A549 (cell line): ENCODE data around the gene FHIT.

Source experiments
- CHD2 ChIP-seq: fragments of 150-350 bp; IDR thresholded peaks from 2 replicates; pipeline ENCODE4 v1.6.1; 2014; ENCODE audit warnings: low read length; ENCODE audit not compliant: partially characterized antibody
- EHMT2 ChIP-seq: fragments of 200-600 bp; sonication (generic); IDR thresholded peaks from 2 replicates; pipeline ENCODE4 v1.6.1; 2016; ENCODE audit warnings: antibody characterized with exemption, low read depth, mild to moderate bottlenecking, moderate library complexity
- EP300 ChIP-seq, 2 experiments: fragments of >200 bp; sonication (Bioruptor Twin); formaldehyde crosslinking; IDR thresholded peaks; 2 replicates in 1 of 2; 3 replicates in 1 of 2; pipeline ENCODE4 v1.6.1; 2016 to 2017
- FOXS1 ChIP-seq: fragments of 250-450 bp; sonication (Bioruptor Pico); IDR thresholded peaks from 2 replicates; pipeline ENCODE4 v1.5.0; 2020; ENCODE audit warnings: mild to moderate bottlenecking, moderate library complexity
- JUN ChIP-seq, 2 experiments: fragments of >200 bp; sonication (Bioruptor Twin); formaldehyde crosslinking; IDR thresholded peaks; 2 replicates in 1 of 2; 3 replicates in 1 of 2; pipeline ENCODE4 v1.6.1; 2016 to 2017
- MYC ChIP-seq: IDR thresholded peaks from 2 replicates; pipeline ENCODE4 v1.6.1; 2012; ENCODE audit warnings: mild to moderate bottlenecking, inconsistent platforms, low read length, improper control_type of control experiment, borderline replicate concordance
- NR3C1 ChIP-seq: fragments of >200 bp; sonication (Bioruptor Twin); formaldehyde crosslinking; IDR thresholded peaks from 3 replicates; pipeline ENCODE4 v1.6.1; 2017
- POLR2A ChIP-seq: IDR thresholded peaks from 2 replicates; pipeline ENCODE4 v1.6.1; 2012; ENCODE audit warnings: mild to moderate bottlenecking, low read length
- POLR2AphosphoS2 ChIP-seq: conservative IDR thresholded peaks from 2 replicates; pipeline ENCODE4 v1.6.1; 2012; ENCODE audit warnings: low read length, improper control_type of control experiment, inconsistent platforms
- TF ChIP-seq, protein P1 (sequence below): IDR thresholded peaks from 2 replicates; pipeline ENCODE4 v1.6.1; 2012
- TF ChIP-seq, protein P2 (sequence below): fragments of 150-350 bp; IDR thresholded peaks from 2 replicates; pipeline ENCODE4 v1.6.1; 2014; ENCODE audit warnings: low read depth, mild to moderate bottlenecking, low read length
- TF ChIP-seq, protein P3 (sequence below): fragments of 450-650 bp; IDR thresholded peaks from 2 replicates; pipeline ENCODE4 v1.6.1; 2014; ENCODE audit warnings: antibody characterized with exemption

DNA sequence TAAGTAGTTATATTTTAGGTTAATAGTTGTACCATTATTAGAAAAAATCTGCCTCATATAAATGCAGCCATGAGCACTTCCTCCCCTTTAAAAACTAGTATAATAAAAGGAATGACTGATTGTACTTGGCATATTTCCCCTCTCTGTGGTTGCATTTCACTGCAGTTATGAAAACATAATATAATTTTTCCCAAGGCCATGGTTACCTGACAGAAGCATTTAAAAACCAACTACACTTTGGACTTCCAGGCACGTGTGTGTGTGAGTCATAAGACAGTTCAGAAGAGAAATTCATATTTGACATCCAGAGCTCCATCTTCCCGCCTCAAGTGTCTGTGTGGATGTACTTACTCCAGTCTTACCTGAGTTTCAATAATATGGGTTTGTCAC lies 1373.2 kb downstream of the FHIT start:
- TF ChIP-seq MYC (no peak), FOXS1 (no peak), POLR2AphosphoS2 (no peak), EP300 (IDR thresholded peaks at IDR 0.05) (no peak), JUN (IDR thresholded peaks at IDR 0.05) (no peak), NR3C1 (no peak), CHD2 (no peak), EHMT2 (no peak), POLR2A (no peak)
- TF ChIP-seq, protein P1, sequence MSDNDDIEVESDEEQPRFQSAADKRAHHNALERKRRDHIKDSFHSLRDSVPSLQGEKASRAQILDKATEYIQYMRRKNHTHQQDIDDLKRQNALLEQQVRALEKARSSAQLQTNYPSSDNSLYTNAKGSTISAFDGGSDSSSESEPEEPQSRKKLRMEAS: no peak
- TF ChIP-seq, protein P2, sequence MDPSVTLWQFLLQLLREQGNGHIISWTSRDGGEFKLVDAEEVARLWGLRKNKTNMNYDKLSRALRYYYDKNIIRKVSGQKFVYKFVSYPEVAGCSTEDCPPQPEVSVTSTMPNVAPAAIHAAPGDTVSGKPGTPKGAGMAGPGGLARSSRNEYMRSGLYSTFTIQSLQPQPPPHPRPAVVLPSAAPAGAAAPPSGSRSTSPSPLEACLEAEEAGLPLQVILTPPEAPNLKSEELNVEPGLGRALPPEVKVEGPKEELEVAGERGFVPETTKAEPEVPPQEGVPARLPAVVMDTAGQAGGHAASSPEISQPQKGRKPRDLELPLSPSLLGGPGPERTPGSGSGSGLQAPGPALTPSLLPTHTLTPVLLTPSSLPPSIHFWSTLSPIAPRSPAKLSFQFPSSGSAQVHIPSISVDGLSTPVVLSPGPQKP: no peak
- TF ChIP-seq, protein P3, sequence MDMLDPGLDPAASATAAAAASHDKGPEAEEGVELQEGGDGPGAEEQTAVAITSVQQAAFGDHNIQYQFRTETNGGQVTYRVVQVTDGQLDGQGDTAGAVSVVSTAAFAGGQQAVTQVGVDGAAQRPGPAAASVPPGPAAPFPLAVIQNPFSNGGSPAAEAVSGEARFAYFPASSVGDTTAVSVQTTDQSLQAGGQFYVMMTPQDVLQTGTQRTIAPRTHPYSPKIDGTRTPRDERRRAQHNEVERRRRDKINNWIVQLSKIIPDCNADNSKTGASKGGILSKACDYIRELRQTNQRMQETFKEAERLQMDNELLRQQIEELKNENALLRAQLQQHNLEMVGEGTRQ: no peak
